GM08714 (cell line): ENCODE results near the gene KIRREL1.

ENCODE experiments used
- H3K4me3 ChIP-seq: fragments of 200-500 bp; sonication (Bioruptor generic); 2 replicates; pipeline ENCODE4 v1.5.1; 2014; ENCODE audit warnings: mild to moderate bottlenecking, low read length, inconsistent platforms
- ZNF274 ChIP-seq: IDR thresholded peaks from 2 replicates; pipeline ENCODE4 v1.6.1; 2012; ENCODE audit warnings: mild to moderate bottlenecking, low read depth, low read length

The KIRREL1 gene

GRCh38 chr1:158147869-158148268, 154.4 kb downstream of the KIRREL1 start:
- TF ChIP-seq ZNF274, result no peak
- no peak overlapping the region for H3K4me3 ChIP-seq

- H3K4me3 ChIP-seq, result no peak overlapping the region
- TF ChIP-seq ZNF274, result no peak
Measured at GRCh38 chr1:158148468-158148867, 155.0 kb downstream of the KIRREL1 start.

- H3K4me3 ChIP-seq, result peak overlapping the region; percentile 37; the same call in 1 of the 2 replicates
- TF ChIP-seq ZNF274, result no peak
Measured at GRCh38 chr1:158149175-158149574, 155.7 kb downstream of the KIRREL1 start.
